Measurements from ENCODE around the gene PTCHD1. TPM values are rescaled to one million over a fixed set of nuclear protein-coding genes. Genes with fewer than 3 reads are reported as not detected.
A peak's percentile ranks its signal among the peaks of the same experiment; 100 is the strongest.

The PTCHD1 gene
- total and polyA plus RNA-seq, 2 donors from 2014 or later: 0.63 TPM; not detected in 1

GRCh38 chrX:23381099-23382087 lies 46.7 kb downstream of the PTCHD1 start:
- DNase-seq: no peak
- TF ChIP-seq, protein P1, sequence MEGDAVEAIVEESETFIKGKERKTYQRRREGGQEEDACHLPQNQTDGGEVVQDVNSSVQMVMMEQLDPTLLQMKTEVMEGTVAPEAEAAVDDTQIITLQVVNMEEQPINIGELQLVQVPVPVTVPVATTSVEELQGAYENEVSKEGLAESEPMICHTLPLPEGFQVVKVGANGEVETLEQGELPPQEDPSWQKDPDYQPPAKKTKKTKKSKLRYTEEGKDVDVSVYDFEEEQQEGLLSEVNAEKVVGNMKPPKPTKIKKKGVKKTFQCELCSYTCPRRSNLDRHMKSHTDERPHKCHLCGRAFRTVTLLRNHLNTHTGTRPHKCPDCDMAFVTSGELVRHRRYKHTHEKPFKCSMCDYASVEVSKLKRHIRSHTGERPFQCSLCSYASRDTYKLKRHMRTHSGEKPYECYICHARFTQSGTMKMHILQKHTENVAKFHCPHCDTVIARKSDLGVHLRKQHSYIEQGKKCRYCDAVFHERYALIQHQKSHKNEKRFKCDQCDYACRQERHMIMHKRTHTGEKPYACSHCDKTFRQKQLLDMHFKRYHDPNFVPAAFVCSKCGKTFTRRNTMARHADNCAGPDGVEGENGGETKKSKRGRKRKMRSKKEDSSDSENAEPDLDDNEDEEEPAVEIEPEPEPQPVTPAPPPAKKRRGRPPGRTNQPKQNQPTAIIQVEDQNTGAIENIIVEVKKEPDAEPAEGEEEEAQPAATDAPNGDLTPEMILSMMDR (IDR thresholded peaks at IDR 0.05; ENCODE audit: borderline replicate concordance, extremely low read depth, insufficient read depth): no peak
- FAIRE-seq: no peak
- intact Hi-C loops (cut with DNase I): no loop called here
- Histone ChIP-seq H3K9ac (ENCODE audit: low read length in 3 of 3) (no peak overlapping the region), H3K27ac (ENCODE audit: low read depth in 2 of 2, low read length in 2 of 2) (no peak overlapping the region), H3K4me1 (ENCODE audit: control insufficient read depth in 2 of 3, insufficient read depth in 2 of 3, low read depth in 1 of 3, low read length in 3 of 3) (no peaks in the 10 kb centered on the region), H3K27me3 (ENCODE audit: control insufficient read depth, insufficient read depth, low read length) (no peaks in the 10 kb centered on the region), H3K4me3 (ENCODE audit: low read length in 3 of 3) (no peak overlapping the region), H3K9me3 (ENCODE audit: control insufficient read depth in 2 of 3, insufficient read depth in 1 of 3, low read length in 3 of 3) (no peaks in the 10 kb centered on the region), H3K36me3 (ENCODE audit: control insufficient read depth in 2 of 3, insufficient read depth in 3 of 3, low read length in 3 of 3) (no peaks in the 10 kb centered on the region)

GRCh38 chrX:23382572-23382971 lies 47.9 kb downstream of the PTCHD1 start:
- Histone ChIP-seq H3K36me3 (ENCODE audit: control insufficient read depth in 2 of 3, insufficient read depth in 3 of 3, low read length in 3 of 3) (no peaks in the 10 kb centered on the region), H3K27me3 (ENCODE audit: control insufficient read depth, insufficient read depth, low read length) (no peaks in the 10 kb centered on the region), H3K9me3 (ENCODE audit: control insufficient read depth in 2 of 3, insufficient read depth in 1 of 3, low read length in 3 of 3) (no peaks in the 10 kb centered on the region), H3K4me3 (ENCODE audit: low read length in 3 of 3) (no peak overlapping the region), H3K27ac (ENCODE audit: low read depth in 2 of 2, low read length in 2 of 2) (no peak overlapping the region), H3K9ac (ENCODE audit: low read length in 3 of 3) (no peak overlapping the region), H3K4me1 (ENCODE audit: control insufficient read depth in 2 of 3, insufficient read depth in 2 of 3, low read depth in 1 of 3, low read length in 3 of 3) (no peaks in the 10 kb centered on the region)
- intact Hi-C loops (cut with DNase I): no loop called here
- FAIRE-seq (no peak), DNase-seq (no peak)
- TF ChIP-seq, protein P1 (IDR thresholded peaks at IDR 0.05; ENCODE audit: borderline replicate concordance, extremely low read depth, insufficient read depth): no peak

- peak; percentile 66 for FAIRE-seq
- DNase-seq: no peak
- intact Hi-C loops (cut with DNase I): no loop called here
These were observed 48.8 kb downstream of the PTCHD1 start for GRCh38 chrX:23383411-23383810.

More at GRCh38 chrX:23383411-23383810, 48.8 kb downstream of the PTCHD1 start:
- Histone ChIP-seq H3K36me3 (ENCODE audit: control insufficient read depth in 2 of 3, insufficient read depth in 3 of 3, low read length in 3 of 3) (no peaks in the 10 kb centered on the region), H3K27me3 (ENCODE audit: control insufficient read depth, insufficient read depth, low read length) (no peaks in the 10 kb centered on the region), H3K27ac (ENCODE audit: low read depth in 2 of 2, low read length in 2 of 2) (no peak overlapping the region), H3K9ac (ENCODE audit: low read length in 3 of 3) (no peak overlapping the region), H3K4me1 (ENCODE audit: control insufficient read depth in 2 of 3, insufficient read depth in 2 of 3, low read depth in 1 of 3, low read length in 3 of 3) (no peaks in the 10 kb centered on the region), H3K4me3 (ENCODE audit: low read length in 3 of 3) (no peak overlapping the region), H3K9me3 (ENCODE audit: control insufficient read depth in 2 of 3, insufficient read depth in 1 of 3, low read length in 3 of 3) (no peaks in the 10 kb centered on the region)
- TF ChIP-seq, protein P1 (IDR thresholded peaks at IDR 0.05; ENCODE audit: borderline replicate concordance, extremely low read depth, insufficient read depth): no peak

Data from kidney (tissue), 14 donors.